PC-3 (cell line): ENCODE results near the gene SLC35G4. TPM values are rescaled to one million over a fixed set of nuclear protein-coding genes. Genes with fewer than 3 reads are reported as not detected.
"Not testable (repeated sequence)": the region's sequence is repeated elsewhere in the genome, so short reads cannot be mapped to it uniquely, and the experiment has no call there.

Experiments used
- ATAC-seq: fragments of 200-7000 bp; cut with Tn5 transposase; 2 replicates; pipeline ENCODE4 v1.9.1; 2020; ENCODE audit warnings: mild to moderate bottlenecking, moderate library complexity
- BruUV-seq: library from RNA; stranded (reverse); fragments of 400-500 nt; replicated peaks from 2 replicates; lab custom pipeline; 2021; lab: Mats Ljungman, UMichigan
- CTCF ChIA-PET: fragments of 300-600 bp; sonication (Branson Sonifier 250); formaldehyde crosslinking; loops from one replicate; lab custom pipeline; 2022; ENCODE audit warnings: antibody characterized with exemption; lab: Charles Lee
- POLR2A ChIA-PET: fragments of 300-600 bp; sonication (Branson Sonifier 250); formaldehyde crosslinking; loops from one replicate; lab custom pipeline; 2022; ENCODE audit warnings: antibody characterized with exemption; ENCODE audit not compliant: unreplicated experiment; lab: Charles Lee
- DNase-seq: peaks from one replicate; pipeline ENCODE4 v3.0.0-alpha.2; 2015
- H2AFZ ChIP-seq: fragments of 300-600 bp; sonication (generic); 2 replicates; pipeline ENCODE4 v1.6.0; 2016; ENCODE audit warnings: antibody characterized with exemption, low read length
- H3F3A ChIP-seq: fragments of 300-600 bp; sonication (generic); one replicate; pipeline ENCODE4 v1.6.0; 2017; ENCODE audit warnings: antibody characterized with exemption, low read length, control low read depth, mild to moderate bottlenecking; ENCODE audit not compliant: unreplicated experiment
- H3K27ac ChIP-seq: fragments of 300-600 bp; sonication (generic); 2 replicates; pipeline ENCODE4 v1.5.1; 2016; ENCODE audit warnings: mild to moderate bottlenecking, low read length
- H3K27me3 ChIP-seq: fragments of 300-600 bp; sonication (generic); 2 replicates; pipeline ENCODE4 v1.6.1; 2016; ENCODE audit warnings: low read length, mixed read lengths
- H3K36me3 ChIP-seq: fragments of 300-600 bp; sonication (generic); 2 replicates; pipeline ENCODE4 v1.6.1; 2016; ENCODE audit warnings: low read depth, mixed run types, low read length, mixed read lengths
- H3K4me1 ChIP-seq: fragments of 300-600 bp; sonication (generic); 2 replicates; pipeline ENCODE4 v1.5.1; 2016; ENCODE audit warnings: low read length; ENCODE audit not compliant: insufficient read depth
- H3K4me2 ChIP-seq: fragments of 300-600 bp; sonication (generic); 2 replicates; pipeline ENCODE4 v1.6.0; 2016; ENCODE audit warnings: low read length
- H3K4me3 ChIP-seq: fragments of 300-600 bp; sonication (generic); 2 replicates; pipeline ENCODE4 v1.5.1; 2016; ENCODE audit warnings: mild to moderate bottlenecking, low read length, mixed read lengths
- H3K79me2 ChIP-seq: fragments of 300-600 bp; sonication (generic); 2 replicates; pipeline ENCODE4 v1.6.1; 2017; ENCODE audit warnings: low read length, mixed read lengths
- H3K9ac ChIP-seq: fragments of 300-600 bp; sonication (generic); 2 replicates; pipeline ENCODE4 v1.6.0; 2016; ENCODE audit warnings: mild to moderate bottlenecking, low read length
- H3K9me2 ChIP-seq: fragments of 300-600 bp; sonication (generic); replicated peaks from 2 replicates; pipeline ENCODE4 v1.6.1; 2016; ENCODE audit warnings: mixed run types, low read length, mixed read lengths
- H3K9me3 ChIP-seq: fragments of 300-600 bp; sonication (generic); 2 replicates; pipeline ENCODE4 v1.6.1; 2016; ENCODE audit warnings: low read length, mixed read lengths
- H4K20me1 ChIP-seq: fragments of 300-600 bp; sonication (generic); 2 replicates; pipeline ENCODE4 v1.6.1; 2016; ENCODE audit warnings: low read length, mixed read lengths
- CTCF ChIP-seq: fragments of 300-600 bp; sonication (generic); conservative IDR thresholded peaks from 2 replicates; pipeline ENCODE4 v1.5.1; 2017; ENCODE audit warnings: antibody characterized with exemption, low read depth, mild to moderate bottlenecking, low read length
- EZH2 ChIP-seq: fragments of 300-600 bp; sonication (generic); IDR thresholded peaks from one replicate; pipeline ENCODE4 v1.6.1; 2017; ENCODE audit warnings: antibody characterized with exemption, mild to moderate bottlenecking, low read length; ENCODE audit not compliant: unreplicated experiment
- EZH2phosphoT487 ChIP-seq: fragments of 300-600 bp; sonication (generic); IDR thresholded peaks from 2 replicates; pipeline ENCODE4 v1.6.1; 2018; ENCODE audit warnings: mild to moderate bottlenecking, antibody characterized with exemption, low read length, borderline replicate concordance
- intact Hi-C: fragments of 100-400 bp; cut with micrococcal nuclease; formaldehyde crosslinking; loops from 2 replicates; pipeline ENCODE4 v1.9.0; 2023
- total RNA-seq: library from RNA; depleted of rRNA; stranded (reverse); fragments of >200 nt; gene quantifications from 2 replicates; pipeline ENCODE4 v1.2.3, GENCODE V29; 2014

SLC35G4 gene
- total RNA-seq, 1 experiment from 2014 or later: not detected

GRCh38 chr18:11600321-11600720 is 9.1 kb upstream of the SLC35G4 start:
- Histone ChIP-seq H2AFZ (no peak overlapping the region), H3K4me2 (no peak overlapping the region), H3K9me2 (no peaks in the 10 kb centered on the region), H3K4me1 (no peaks in the 10 kb centered on the region), H3K27me3 (peaks cover 58% of the 10 kb centered on the region), H3K4me3 (no peak overlapping the region), H3K27ac (no peak overlapping the region), H3K9ac (no peak overlapping the region), H4K20me1 (no peaks in the 10 kb centered on the region), H3K9me3 (no peaks in the 10 kb centered on the region), H3F3A (no peaks in the 10 kb centered on the region), H3K36me3 (no peaks in the 10 kb centered on the region), H3K79me2 (no peaks in the 10 kb centered on the region)
- POLR2A ChIA-PET: no interaction called here
- no peak for DNase-seq
- CTCF ChIA-PET: no interaction called here
- intact Hi-C loops: no loop called here
- TF ChIP-seq EZH2 (no peak), CTCF (no peak), EZH2phosphoT487 (no peak)
- ATAC-seq: no peak
- no TSS peak for BruUV-seq

GRCh38 chr18:11607906-11608305 is 1.5 kb upstream of the SLC35G4 start:
- CTCF ChIA-PET: no interaction called here

GRCh38 chr18:11608618-11609017 is 778 bp upstream of the SLC35G4 start:
- intact Hi-C loops, CTCF ChIA-PET, H3K36me3 ChIP-seq, H4K20me1 ChIP-seq, H3K9me2 ChIP-seq, H3K9ac ChIP-seq, H3K9me3 ChIP-seq, H3K27ac ChIP-seq, H3K4me1 ChIP-seq, H3F3A ChIP-seq, H3K79me2 ChIP-seq, H3K4me3 ChIP-seq, DNase-seq, H2AFZ ChIP-seq, H3K4me2 ChIP-seq, BruUV-seq, ATAC-seq, POLR2A ChIA-PET: not testable (repeated sequence)
- H3K27me3 ChIP-seq: peaks cover 41% of the 10 kb centered on the region

More at GRCh38 chr18:11607906-11608305, 1.5 kb upstream of the SLC35G4 start:
- no peak for DNase-seq
- Histone ChIP-seq H3K27ac (no peak overlapping the region), H3K9me2 (no peaks in the 10 kb centered on the region), H3F3A (no peaks in the 10 kb centered on the region), H4K20me1 (no peaks in the 10 kb centered on the region), H3K36me3 (no peaks in the 10 kb centered on the region), H2AFZ (no peak overlapping the region), H3K79me2 (no peaks in the 10 kb centered on the region), H3K9me3 (no peaks in the 10 kb centered on the region), H3K4me1 (no peaks in the 10 kb centered on the region), H3K4me3 (no peak overlapping the region), H3K27me3 (peaks cover 43% of the 10 kb centered on the region), H3K9ac (no peak overlapping the region), H3K4me2 (no peak overlapping the region)
- intact Hi-C loops: no loop called here
- no TSS peak for BruUV-seq
- no peak for ATAC-seq
- POLR2A ChIA-PET: no interaction called here
- TF ChIP-seq EZH2 (no peak), CTCF (no peak), EZH2phosphoT487 (no peak)

GRCh38 chr18:11613073-11613472 is 3.7 kb downstream of the SLC35G4 start:
- BruUV-seq, H3K4me2 ChIP-seq, H3K9me2 ChIP-seq, H3K27me3 ChIP-seq, H3K9me3 ChIP-seq, H3K4me3 ChIP-seq, POLR2A ChIA-PET, H3F3A ChIP-seq, ATAC-seq, H3K27ac ChIP-seq, H3K9ac ChIP-seq, H3K79me2 ChIP-seq, CTCF ChIA-PET, H4K20me1 ChIP-seq, H3K36me3 ChIP-seq, DNase-seq, H3K4me1 ChIP-seq, intact Hi-C loops, H2AFZ ChIP-seq: not testable (repeated sequence)

GRCh38 chr18:11613611-11614010 is 4.2 kb downstream of the SLC35G4 start:
- BruUV-seq, intact Hi-C loops: not testable (repeated sequence)

More at GRCh38 chr18:11613611-11614010, 4.2 kb downstream of the SLC35G4 start:
- H3F3A ChIP-seq, H3K9ac ChIP-seq, ATAC-seq, H3K79me2 ChIP-seq, H3K4me2 ChIP-seq, H3K9me2 ChIP-seq, DNase-seq, CTCF ChIA-PET, H3K27ac ChIP-seq, H3K4me1 ChIP-seq, H3K36me3 ChIP-seq, POLR2A ChIA-PET, H3K27me3 ChIP-seq, H2AFZ ChIP-seq, H3K9me3 ChIP-seq, H3K4me3 ChIP-seq, H4K20me1 ChIP-seq: not testable (repeated sequence)
